K562 (cell line): ENCODE measurements around the gene RARS1. TPM values are rescaled to one million over a fixed set of nuclear protein-coding genes. Genes with fewer than 3 reads are reported as not detected.
A peak's percentile ranks its signal among the peaks of the same experiment; 100 is the strongest.
"Not testable (repeated sequence)": the region's sequence is repeated elsewhere in the genome, so short reads cannot be mapped to it uniquely, and the experiment has no call there.

ENCODE experiments used
- ATAC-seq: fragments of 200-7000 bp; cut with Tn5 transposase; 3 replicates; pipeline ENCODE4 v1.9.1; 2020; ENCODE audit warnings: moderate library complexity
- BruUV-seq: library from RNA; stranded (reverse); fragments of 400-500 nt; replicated peaks from 2 replicates; lab custom pipeline; 2021; lab: Mats Ljungman, UMichigan
- CTCF ChIA-PET: fragments of 300-600 bp; formaldehyde crosslinking; extraction: SDS; loops from one replicate; lab custom pipeline; 2021; ENCODE audit warnings: low intra/inter-chr PET ratio; lab: Yijun Ruan, JAX
- POLR2A ChIA-PET: fragments of 300-600, 350-650 bp; sonication (Branson Sonifier 250); formaldehyde crosslinking; extraction: SDS; loops from one replicate; lab custom pipeline; 2021; ENCODE audit warnings: antibody characterized with exemption, inconsistent platforms; lab: Yijun Ruan, JAX
- DNase-seq, 4 experiments: peaks; one replicate each; pipeline versions ENCODE4 v3.0.0 to v3.0.0-alpha.2; 2011 to 2018; ENCODE audit warnings: low spot score in 3 of 4, mixed read lengths in 3 of 4; ENCODE audit errors: extremely low read depth in 1 of 4
- FAIRE-seq: peaks from 2 replicates; lab custom pipeline; 2011; peaks lifted over from hg19 to GRCh38; lab: Jason Lieb, UNC
- H2AFZ ChIP-seq: 2 replicates; pipeline ENCODE4 v1.6.0; 2011; ENCODE audit warnings: low read depth, low read length, control low read depth, inconsistent platforms
- H3K27ac ChIP-seq: fragments of 200-600 bp; 3 replicates; pipeline ENCODE4 v1.8.0; 2011; ENCODE audit warnings: low read depth, mild to moderate bottlenecking, control low read depth, inconsistent platforms, low read length, moderate library complexity, mixed read lengths; ENCODE audit errors: extremely low read depth
- H3K27me3 ChIP-seq, 2 experiments: fragments of 300-600 bp in 1 of 2; 2 replicates in 1 of 2; 3 replicates in 1 of 2; pipeline versions ENCODE4 v1.6.0 to v1.8.0; 2011; ENCODE audit warnings: inconsistent platforms in 2 of 2, low read length in 2 of 2, mild to moderate bottlenecking in 1 of 2, mixed read lengths in 1 of 2, moderate library complexity in 1 of 2; ENCODE audit not compliant: control insufficient read depth in 2 of 2, insufficient read depth in 2 of 2
- H3K36me3 ChIP-seq: fragments of 300-600 bp; 3 replicates; pipeline ENCODE4 v1.8.0; 2011; ENCODE audit warnings: mild to moderate bottlenecking, low read length, inconsistent platforms; ENCODE audit not compliant: control insufficient read depth, insufficient read depth
- H3K4me1 ChIP-seq, 2 experiments: fragments of 200-600 bp in 1 of 2; replicated peaks in 1 of 2; 2 replicates in 1 of 2; 3 replicates in 1 of 2; pipeline versions ENCODE4 v1.5.1 to v1.8.0; 2011; ENCODE audit warnings: inconsistent platforms in 2 of 2, low read length in 2 of 2, mild to moderate bottlenecking in 1 of 2, mixed read lengths in 1 of 2, moderate library complexity in 1 of 2; ENCODE audit not compliant: control insufficient read depth in 2 of 2, insufficient read depth in 2 of 2
- H3K4me2 ChIP-seq: 2 replicates; pipeline ENCODE4 v1.6.1; 2011; ENCODE audit warnings: low read length, control low read depth, inconsistent platforms, mixed read lengths; ENCODE audit not compliant: insufficient read depth
- H3K4me3 ChIP-seq: fragments of 200-600 bp; sonication (generic), shearing (Covaris generic); 2 replicates; pipeline ENCODE4 v1.5.1; 2016; ENCODE audit warnings: control low read depth, inconsistent platforms
- H3K79me2 ChIP-seq: fragments of 200-600 bp; 3 replicates; pipeline ENCODE4 v1.8.0; 2011; ENCODE audit warnings: low read length, inconsistent platforms; ENCODE audit not compliant: control insufficient read depth, insufficient read depth
- H3K9ac ChIP-seq, 2 experiments: 2 replicates each; pipeline versions ENCODE4 v1.6.0 to v1.6.1; 2011; ENCODE audit warnings: low read depth in 2 of 2, low read length in 2 of 2, control low read depth in 1 of 2, inconsistent platforms in 1 of 2, mild to moderate bottlenecking in 1 of 2, mixed read lengths in 1 of 2; ENCODE audit not compliant: insufficient read depth in 1 of 2
- H3K9me1 ChIP-seq: one replicate; pipeline ENCODE4 v1.6.0; 2011; ENCODE audit warnings: inconsistent platforms, mild to moderate bottlenecking, low read length, moderate library complexity; ENCODE audit not compliant: control insufficient read depth, insufficient read depth
- H3K9me3 ChIP-seq: replicated peaks from 2 replicates; pipeline ENCODE4 v1.5.1; 2011; ENCODE audit warnings: low read depth, low read length, inconsistent platforms; ENCODE audit not compliant: control insufficient read depth, insufficient read depth
- H4K20me1 ChIP-seq: replicated peaks from 2 replicates; pipeline ENCODE4 v1.6.1; 2011; ENCODE audit warnings: low read length, inconsistent platforms, mixed read lengths; ENCODE audit not compliant: control insufficient read depth, insufficient read depth
- HLTF ChIP-seq: fragments of 450-650 bp; IDR thresholded peaks from 2 replicates; pipeline ENCODE4 v1.6.1; 2016
- SMAD1 ChIP-seq: fragments of 150-350 bp; IDR thresholded peaks from 2 replicates; pipeline ENCODE4 v1.6.1; 2014; ENCODE audit warnings: low read length, low read depth; ENCODE audit not compliant: partially characterized antibody
- ZC3H4 ChIP-seq: sonication (generic); formaldehyde crosslinking; IDR thresholded peaks from 2 replicates; pipeline ENCODE4 v1.9.0; 2021; ENCODE audit warnings: missing genetic modification reagents, borderline replicate concordance
- ZNF121 ChIP-seq: sonication (generic); formaldehyde crosslinking; conservative IDR thresholded peaks from 2 replicates; pipeline ENCODE4 v1.8.0; 2022; ENCODE audit warnings: missing genetic modification reagents
- ZNF282 ChIP-seq: sonication (generic); formaldehyde crosslinking; IDR thresholded peaks from 2 replicates; pipeline ENCODE4 v1.8.1; 2023; ENCODE audit warnings: missing genetic modification reagents
- ZNF41 ChIP-seq: fragments of 250-450 bp; sonication (Bioruptor Pico); conservative IDR thresholded peaks from 2 replicates; pipeline ENCODE4 v1.4.0; 2020; ENCODE audit warnings: mild to moderate bottlenecking
- WGBS: fragments of 100-300 bp; shearing (Covaris generic); methylation state at CpG from one replicate; pipeline ENCODE4 v1.1.6; 2016; ENCODE audit warnings: low coverage, mixed read lengths; ENCODE audit not compliant: insufficient coverage; ENCODE audit errors: missing lambda C conversion rate; 5-methylcytosine and 5-hydroxymethylcytosine counted together
- in situ Hi-C: fragments of 300-500 bp; cut with MboI; formaldehyde crosslinking; loops from 4 replicates; pipeline ENCODE4 v1.15.0; 2018; ENCODE audit warnings: inconsistent platforms, mixed read lengths
- intact Hi-C: fragments of 100-400 bp; cut with micrococcal nuclease; formaldehyde crosslinking; loops from 2 replicates; pipeline ENCODE4 v1.14.2; 2022
- polyA plus RNA-seq, 8 experiments: library from polyadenylated mRNA; depleted of rRNA in 4 of 8; stranded (reverse) in 5 of 8; unstranded in 3 of 8; fragments of >200 nt; fragmentation: Nextera tagmentation in 2 of 8; fragmentation: Illumina TruSeq in 1 of 8; extraction: Ambion mirVana in 2 of 8; extraction: Trizol in 1 of 8; gene quantifications; 2 replicates each; pipeline versions ENCODE4 v1.2.1 to v1.2.3, GENCODE V29; 2011 to 2014; ENCODE audit warnings: inconsistent platforms in 1 of 8, missing spikeins in 1 of 8
- total RNA-seq, 7 experiments: library from RNA; depleted of rRNA in 6 of 7; stranded (reverse); fragments of >200 nt in 6 of 7; fragmentation: Illumina TruSeq in 2 of 7; extraction: Trizol in 2 of 7; gene quantifications; 2 replicates each; pipeline versions ENCODE4 v1.2.1 to v1.2.3, GENCODE V29; 2011 to 2021; ENCODE audit warnings: low replicate concordance in 1 of 7

The RARS1 gene
- total and polyA plus RNA-seq, 9 of the 15 experiments (the other 6 are each of a cell fraction or from before 2014, with no cell fraction given): 109 to 196 (median 139) TPM

DNA sequence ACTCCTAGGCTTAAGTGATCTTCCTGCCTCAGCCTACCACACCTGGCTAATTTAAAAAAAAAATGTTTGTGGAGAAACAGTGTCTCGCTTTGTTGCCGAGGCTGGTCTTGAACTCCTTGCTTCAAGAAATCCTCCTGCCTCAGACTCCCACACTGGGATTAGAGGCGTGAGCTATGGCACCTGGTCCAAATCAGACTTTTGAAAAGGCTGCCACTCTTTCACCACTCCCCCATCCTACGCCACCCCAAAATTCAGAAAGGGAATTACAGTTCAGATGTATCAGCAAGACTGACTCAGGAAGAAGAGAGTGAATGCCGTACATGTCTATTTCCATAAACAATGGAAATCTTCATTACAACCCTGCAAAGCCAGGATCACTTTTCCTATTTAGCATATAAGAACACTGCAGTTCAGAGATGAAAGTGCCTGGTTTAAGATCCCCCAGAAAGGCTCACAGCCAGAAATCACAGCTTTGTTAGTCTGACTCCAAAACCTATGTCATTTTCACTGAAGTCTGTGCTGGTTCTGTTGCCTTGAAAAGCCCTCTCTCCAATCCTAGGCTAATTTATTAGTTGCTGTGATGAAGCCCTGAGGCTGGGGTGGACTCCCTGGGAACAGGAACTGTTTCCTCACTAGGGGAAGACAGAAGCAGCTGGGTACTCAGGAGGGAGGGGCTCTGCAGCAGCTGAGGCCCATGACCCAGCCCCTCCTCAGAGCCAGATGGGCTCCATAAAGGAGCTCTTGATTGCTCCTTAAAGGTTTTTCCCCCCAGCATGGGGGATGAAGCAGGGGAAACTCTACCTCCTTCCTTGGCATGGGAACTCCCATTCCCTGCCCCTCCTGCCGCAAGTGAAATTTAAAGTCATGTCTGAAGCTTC is 46.0 kb downstream of the RARS1 start (continued):
- TF ChIP-seq ZNF282 (CRISPR knock-in tag) (no peak), ZC3H4 (no peak), HLTF (no peak), SMAD1 (no peak), ZNF41 (no peak)

DNA sequence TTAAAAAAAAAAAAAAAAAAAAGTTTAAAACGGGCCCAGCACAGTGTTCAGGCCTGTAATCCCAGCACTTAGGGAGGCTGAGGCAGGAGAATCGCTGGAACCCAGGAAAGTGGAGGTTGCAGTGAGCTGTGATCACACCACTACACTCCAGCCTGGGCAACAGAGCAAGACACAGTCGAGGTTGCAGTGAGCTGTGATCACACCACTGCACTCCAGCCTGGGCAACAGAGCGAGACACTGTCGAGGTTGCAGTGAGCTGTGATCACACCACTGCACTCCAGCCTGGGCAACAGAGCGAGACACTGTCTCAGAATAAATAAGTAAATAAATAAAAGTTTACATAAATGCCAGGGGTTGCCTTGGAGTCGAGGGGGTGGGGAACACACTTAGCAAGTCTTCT is 48.1 kb downstream of the RARS1 start:
- FAIRE-seq, H4K20me1 ChIP-seq, H3K4me2 ChIP-seq, H3K4me1 ChIP-seq, H3K36me3 ChIP-seq, in situ Hi-C loops, DNase-seq, H3K9ac ChIP-seq, H3K9me1 ChIP-seq, H3K27ac ChIP-seq, ATAC-seq, POLR2A ChIA-PET, H2AFZ ChIP-seq, intact Hi-C loops, H3K9me3 ChIP-seq, H3K4me3 ChIP-seq, BruUV-seq, H3K79me2 ChIP-seq: not testable (repeated sequence)
- TF ChIP-seq ZNF121 (CRISPR knock-in tag): peak; percentile 72; the same call in 1 of the 2 replicates
- WGBS: 0% methylated on average over 6 of the region's 7 CpGs
- CTCF ChIA-PET: interaction anchor here (0.6 kb wide), 1 partner anchor 34 kb away, joined by 3 read pairs; no protein-coding TSS in a partner anchor
- peaks cover 6 to 53% of the 10 kb centered on the region in 2 experiments; a peak in 4 of 5 replicates for H3K27me3 ChIP-seq
